ENCODE measurements around the gene APOBEC3B.
A peak's percentile ranks its signal among the peaks of the same experiment; 100 is the strongest.
"Not testable (repeated sequence)": the region's sequence is repeated elsewhere in the genome, so short reads cannot be mapped to it uniquely, and the experiment has no call there.

The APOBEC3B gene

GRCh38 chr22:38981992-38982927, at the start of gene APOBEC3B:
Gene APOBEC3B, plus strand, starts transcription at chr22:38982347. Its CDS starts 107 bp downstream, at chr22:38982454.
- peak; percentile 98 for DNase-seq

GRCh38 chr22:38935023-38935422, 47.1 kb upstream of the APOBEC3B start:
- DNase-seq = peak; percentile 77

- no peak for DNase-seq
Observed at GRCh38 chr22:38935616-38936015, 46.5 kb upstream of the APOBEC3B start.

- no peak for DNase-seq
Observed at GRCh38 chr22:38936562-38936961, 45.6 kb upstream of the APOBEC3B start.

GRCh38 chr22:38937036-38937435, 45.1 kb upstream of the APOBEC3B start:
- no peak for DNase-seq

GRCh38 chr22:38937541-38937940, 44.6 kb upstream of the APOBEC3B start:
- no peak for DNase-seq

GRCh38 chr22:38938221-38938620, 43.9 kb upstream of the APOBEC3B start:
- DNase-seq = no peak

- no peak for DNase-seq
Observed at GRCh38 chr22:38938925-38939324, 43.2 kb upstream of the APOBEC3B start.

GRCh38 chr22:38940811-38941384, 41.2 kb upstream of the APOBEC3B start:
- peak; percentile 72 for DNase-seq

GRCh38 chr22:38941488-38941987, 40.6 kb upstream of the APOBEC3B start:
- DNase-seq = no peak

GRCh38 chr22:38942702-38943101, 39.4 kb upstream of the APOBEC3B start:
- DNase-seq = no peak

GRCh38 chr22:38943201-38943600, 38.9 kb upstream of the APOBEC3B start:
- no peak for DNase-seq

GRCh38 chr22:38943882-38944281, 38.3 kb upstream of the APOBEC3B start:
- DNase-seq = no peak

GRCh38 chr22:38944653-38945052, 37.5 kb upstream of the APOBEC3B start:
- no peak for DNase-seq

GRCh38 chr22:38945706-38946338, 36.3 kb upstream of the APOBEC3B start:
- DNase-seq = not testable (repeated sequence)

- no peak for DNase-seq
Observed at GRCh38 chr22:38946771-38947170, 35.4 kb upstream of the APOBEC3B start.

- DNase-seq = no peak
Observed at GRCh38 chr22:38947321-38948140, 34.6 kb upstream of the APOBEC3B start.

GRCh38 chr22:38948181-38948940, 33.8 kb upstream of the APOBEC3B start:
- DNase-seq = no peak

- DNase-seq = no peak
Observed at GRCh38 chr22:38949889-38950405, 32.2 kb upstream of the APOBEC3B start.

- DNase-seq = peak; percentile 93
Observed at GRCh38 chr22:38950527-38951295, 31.4 kb upstream of the APOBEC3B start.

GRCh38 chr22:38951734-38952133, 30.4 kb upstream of the APOBEC3B start:
- peak; percentile 13 for DNase-seq

Measured in hematopoietic multipotent progenitor cell treated with erythropoietin and hydrocortisone succinate and interleukin-3 and kit ligand, for 8 days (in vitro differentiated cells).